Endothelial cell of umbilical vein (primary cell): Measurements from ENCODE around the gene TBC1D9. TPM values are rescaled to one million over a fixed set of nuclear protein-coding genes. Genes with fewer than 3 reads are reported as not detected.

Source experiments
- BruUV-seq: library from RNA; stranded (reverse); fragments of 400-500 nt; replicated peaks from 2 replicates; lab custom pipeline; 2021; lab: Mats Ljungman, UMichigan
- CTCF ChIA-PET: fragments of 300-600, 350-600 bp; sonication (Branson Sonifier 250); formaldehyde crosslinking; loops from one replicate; lab custom pipeline; 2021; ENCODE audit warnings: antibody characterized with exemption, inconsistent platforms; lab: Charles Lee
- POLR2A ChIA-PET: fragments of 300-600, 350-600 bp; sonication (Branson Sonifier 250); formaldehyde crosslinking; loops from one replicate; lab custom pipeline; 2021; ENCODE audit warnings: antibody characterized with exemption, inconsistent platforms; lab: Charles Lee
- DNase-seq: peaks from one replicate; pipeline ENCODE4 v3.0.0-alpha.2; 2011; ENCODE audit warnings: low read depth, low spot score
- FAIRE-seq: peaks from 2 replicates; lab custom pipeline; 2011; peaks lifted over from hg19 to GRCh38; lab: Jason Lieb, UNC
- H2AFZ ChIP-seq: 2 replicates; pipeline ENCODE4 v1.6.0; 2012; ENCODE audit warnings: low read depth, low read length, control low read depth, inconsistent platforms
- H3K27ac ChIP-seq: 2 replicates; pipeline ENCODE4 v1.5.1; 2011; ENCODE audit warnings: low read depth, mild to moderate bottlenecking, control low read depth, low read length, moderate library complexity; ENCODE audit not compliant: insufficient read depth
- H3K27me3 ChIP-seq, 2 experiments: 2 replicates each; pipeline versions ENCODE4 v1.6.0 to v1.6.1; 2011; ENCODE audit warnings: low read length in 2 of 2, mixed read lengths in 1 of 2; ENCODE audit not compliant: control insufficient read depth in 2 of 2, insufficient read depth in 2 of 2
- H3K36me3 ChIP-seq, 2 experiments: 2 replicates in 1 of 2; 3 replicates in 1 of 2; pipeline ENCODE4 v1.5.1; 2011; ENCODE audit warnings: low read length in 2 of 2, mild to moderate bottlenecking in 1 of 2, moderate library complexity in 1 of 2; ENCODE audit not compliant: control insufficient read depth in 2 of 2, insufficient read depth in 2 of 2; ENCODE audit errors: extremely low read depth in 1 of 2
- H3K4me1 ChIP-seq: 3 replicates; pipeline ENCODE4 v1.5.1; 2011; ENCODE audit warnings: mild to moderate bottlenecking, low read length; ENCODE audit not compliant: control insufficient read depth, insufficient read depth; ENCODE audit errors: extremely low read depth
- H3K4me2 ChIP-seq: 2 replicates; pipeline ENCODE4 v1.6.1; 2011; ENCODE audit warnings: low read length, control low read depth, mixed read lengths; ENCODE audit not compliant: insufficient read depth
- H3K4me3 ChIP-seq, 3 experiments: fragments of 200-600 bp in 1 of 3; sonication (generic), shearing (Covaris generic) in 1 of 3; replicated peaks in 1 of 3; 2 replicates each; pipeline ENCODE4 v1.5.1; 2011 to 2016; ENCODE audit warnings: control low read depth in 3 of 3, low read length in 3 of 3, mild to moderate bottlenecking in 2 of 3, inconsistent platforms in 1 of 3, low read depth in 1 of 3, moderate library complexity in 1 of 3; ENCODE audit not compliant: insufficient read depth in 1 of 3
- H3K79me2 ChIP-seq: 2 replicates; pipeline ENCODE4 v1.6.0; 2012; ENCODE audit warnings: low read length, inconsistent platforms; ENCODE audit not compliant: control insufficient read depth, insufficient read depth
- H3K9ac ChIP-seq: replicated peaks from 2 replicates; pipeline ENCODE3; 2011; ENCODE audit warnings: low read length, control low read depth; ENCODE audit not compliant: insufficient read depth; ENCODE audit errors: extremely low read depth
- H3K9me1 ChIP-seq: replicated peaks from 3 replicates; pipeline ENCODE4 v1.6.0; 2011; ENCODE audit warnings: mild to moderate bottlenecking, low read length; ENCODE audit not compliant: control insufficient read depth, insufficient read depth; ENCODE audit errors: extremely low read depth
- H3K9me3 ChIP-seq: replicated peaks from 2 replicates; pipeline ENCODE4 v1.5.1; 2012; ENCODE audit warnings: low read length, inconsistent platforms; ENCODE audit not compliant: control insufficient read depth, insufficient read depth
- H4K20me1 ChIP-seq: replicated peaks from 2 replicates; pipeline ENCODE3; 2011; ENCODE audit warnings: mild to moderate bottlenecking, low read length; ENCODE audit not compliant: control insufficient read depth, insufficient read depth; ENCODE audit errors: extremely low read depth
- EZH2 ChIP-seq: IDR thresholded peaks from 2 replicates; pipeline ENCODE4 v1.6.1; 2012; ENCODE audit warnings: borderline replicate concordance, low read depth, mild to moderate bottlenecking, moderate library complexity, low read length, inconsistent platforms; ENCODE audit not compliant: severe bottlenecking
- FOS ChIP-seq: IDR thresholded peaks from 2 replicates; pipeline ENCODE4 v1.6.1; 2011; ENCODE audit warnings: mild to moderate bottlenecking, low read length, moderate library complexity, borderline replicate concordance; ENCODE audit not compliant: insufficient read depth
- GATA2 ChIP-seq: IDR thresholded peaks from 2 replicates; pipeline ENCODE4 v1.7.0; 2011; ENCODE audit warnings: low read depth, mild to moderate bottlenecking, moderate library complexity, mixed read lengths, low read length; ENCODE audit not compliant: insufficient read length, insufficient read depth
- JUN ChIP-seq: IDR thresholded peaks from 2 replicates; pipeline ENCODE4 v1.6.1; 2011; ENCODE audit warnings: borderline replicate concordance, low read depth; ENCODE audit not compliant: insufficient read length, insufficient read depth
- MYC ChIP-seq: IDR thresholded peaks from one replicate; pipeline ENCODE4 v1.6.1; 2011; ENCODE audit warnings: mild to moderate bottlenecking, low read depth, low read length
- POLR2A ChIP-seq: IDR thresholded peaks from 2 replicates; pipeline ENCODE4 v1.6.1; 2012; ENCODE audit warnings: low read depth, mild to moderate bottlenecking, control low read depth, low read length
- POLR2AphosphoS5 ChIP-seq: IDR thresholded peaks from 2 replicates; pipeline ENCODE4 v1.6.1; 2012; ENCODE audit warnings: low read depth, mild to moderate bottlenecking, control low read depth, low read length, moderate library complexity; ENCODE audit not compliant: insufficient read depth
- dilution Hi-C: fragments of 300-500 bp; cut with MboI; formaldehyde crosslinking; loops from one replicate; pipeline ENCODE4 v1.15.0; 2019; ENCODE audit warnings: low sequenced_read_pairs; ENCODE audit not compliant: extremely low pct_ligation_motif_present
- intact Hi-C: fragments of 100-400 bp; cut with micrococcal nuclease; formaldehyde crosslinking; loops from one replicate; pipeline ENCODE4 v1.10.0; 2022
- polyA plus RNA-seq, 4 experiments: library from polyadenylated mRNA; depleted of rRNA in 3 of 4; stranded (reverse) in 3 of 4; unstranded in 1 of 4; fragments of >200 nt; gene quantifications; 2 replicates each; pipeline versions ENCODE4 v1.2.1 to v1.2.3, GENCODE V29; 2011 to 2012; ENCODE audit warnings: missing spikeins in 1 of 4
- total RNA-seq: library from RNA; stranded (reverse); gene quantifications from 2 replicates; pipeline ENCODE4 v1.2.3, GENCODE V29; 2021
- TF ChIP-seq, protein P1 (sequence below), 2 donors: IDR thresholded peaks; 1 replicate in 1 of 2; 2 replicates in 1 of 2; pipeline ENCODE4 v1.5.1; 2011; ENCODE audit warnings: low read length in 2 of 2, mild to moderate bottlenecking in 2 of 2, moderate library complexity in 2 of 2, control low read depth in 1 of 2, inconsistent platforms in 1 of 2, low read depth in 1 of 2; ENCODE audit not compliant: insufficient read depth in 1 of 2; ENCODE audit errors: extremely low read depth in 1 of 2
- TF ChIP-seq, protein P2 (sequence below): IDR thresholded peaks from 2 replicates; pipeline ENCODE4 v1.6.1; 2011; ENCODE audit not compliant: insufficient read depth, insufficient read length

Gene TBC1D9
- total and polyA plus RNA-seq, 2 donors (not counting 3 experiments of a cell fraction or from before 2014, with no cell fraction given), result 21.7 to 45.3 TPM

DNA sequence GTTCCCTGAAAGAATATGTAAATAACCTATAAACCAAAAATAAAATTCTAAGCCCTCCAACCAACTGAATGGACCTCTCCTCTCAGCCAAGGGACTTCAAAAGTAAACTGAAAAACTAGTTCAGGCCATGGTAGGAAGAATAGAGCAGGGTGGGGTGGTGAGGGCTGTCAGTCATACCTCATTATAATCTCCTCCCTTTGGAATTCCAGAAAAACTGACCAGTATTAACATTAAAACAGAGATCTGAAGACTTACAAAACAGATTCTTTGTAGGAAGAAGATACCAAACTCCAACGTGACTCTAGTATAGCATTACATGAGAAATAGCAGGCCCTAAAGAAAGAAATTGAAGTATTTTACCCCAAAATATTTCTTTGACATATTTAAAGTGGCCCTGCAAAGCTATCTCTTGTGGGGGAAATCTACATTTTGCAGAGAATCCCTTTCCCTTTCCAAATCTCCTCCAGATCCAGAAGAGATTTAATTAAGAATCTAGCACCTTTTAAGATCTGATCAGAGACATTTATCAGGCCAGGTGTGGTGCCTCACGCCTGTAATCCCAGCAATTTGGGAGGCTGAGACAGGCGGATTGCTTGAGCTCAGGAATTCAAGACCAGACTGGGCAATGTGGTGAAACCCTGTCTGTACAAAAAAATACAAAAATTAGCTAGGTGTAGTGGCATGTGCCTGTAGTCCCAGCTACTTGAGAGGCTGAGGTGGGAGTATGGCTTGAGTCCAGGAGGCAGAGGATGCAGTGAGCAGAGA, 15.1 kb downstream of the TBC1D9 start:
- peaks cover 13% of the 10 kb centered on the region for H4K20me1 ChIP-seq
- intact Hi-C loops, result no loop called here

More for the DNA sequence above, 15.1 kb downstream of the TBC1D9 start:
- POLR2A ChIA-PET, result no interaction called here
- Histone ChIP-seq H2AFZ (no peak overlapping the region), H3K27ac (no peak overlapping the region), H3K36me3 (no peaks in the 10 kb centered on the region), H3K9ac (no peak overlapping the region), H3K4me2 (no peak overlapping the region), H3K79me2 (peaks cover 41% of the 10 kb centered on the region), H3K27me3 (no peaks in the 10 kb centered on the region), H3K9me3 (no peaks in the 10 kb centered on the region), H3K9me1 (no peaks in the 10 kb centered on the region), H3K4me3 (no peak overlapping the region), H3K4me1 (peaks cover 39% of the 10 kb centered on the region)
- no TSS peak for BruUV-seq
- dilution Hi-C loops, result no loop called here
- FAIRE-seq (no peak), DNase-seq (no peak)
- TF ChIP-seq FOS, result no peak
- no peak for TF ChIP-seq POLR2A
- no peak for TF ChIP-seq POLR2AphosphoS5
- TF ChIP-seq, protein P1, sequence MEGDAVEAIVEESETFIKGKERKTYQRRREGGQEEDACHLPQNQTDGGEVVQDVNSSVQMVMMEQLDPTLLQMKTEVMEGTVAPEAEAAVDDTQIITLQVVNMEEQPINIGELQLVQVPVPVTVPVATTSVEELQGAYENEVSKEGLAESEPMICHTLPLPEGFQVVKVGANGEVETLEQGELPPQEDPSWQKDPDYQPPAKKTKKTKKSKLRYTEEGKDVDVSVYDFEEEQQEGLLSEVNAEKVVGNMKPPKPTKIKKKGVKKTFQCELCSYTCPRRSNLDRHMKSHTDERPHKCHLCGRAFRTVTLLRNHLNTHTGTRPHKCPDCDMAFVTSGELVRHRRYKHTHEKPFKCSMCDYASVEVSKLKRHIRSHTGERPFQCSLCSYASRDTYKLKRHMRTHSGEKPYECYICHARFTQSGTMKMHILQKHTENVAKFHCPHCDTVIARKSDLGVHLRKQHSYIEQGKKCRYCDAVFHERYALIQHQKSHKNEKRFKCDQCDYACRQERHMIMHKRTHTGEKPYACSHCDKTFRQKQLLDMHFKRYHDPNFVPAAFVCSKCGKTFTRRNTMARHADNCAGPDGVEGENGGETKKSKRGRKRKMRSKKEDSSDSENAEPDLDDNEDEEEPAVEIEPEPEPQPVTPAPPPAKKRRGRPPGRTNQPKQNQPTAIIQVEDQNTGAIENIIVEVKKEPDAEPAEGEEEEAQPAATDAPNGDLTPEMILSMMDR (IDR thresholded peaks at IDR 0.05; ENCODE audit: extremely low read depth in 1 of 2, insufficient read depth in 1 of 2, low read depth in 1 of 2, low read length in 2 of 2), result no peak
- TF ChIP-seq EZH2, result no peak
- no peak for TF ChIP-seq JUN
- no peak for TF ChIP-seq MYC
- TF ChIP-seq, protein P2, sequence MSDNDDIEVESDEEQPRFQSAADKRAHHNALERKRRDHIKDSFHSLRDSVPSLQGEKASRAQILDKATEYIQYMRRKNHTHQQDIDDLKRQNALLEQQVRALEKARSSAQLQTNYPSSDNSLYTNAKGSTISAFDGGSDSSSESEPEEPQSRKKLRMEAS, result no peak
- no peak for TF ChIP-seq GATA2
- CTCF ChIA-PET, result no interaction called here
